ENCODE results near the gene HABP2.

DNA sequence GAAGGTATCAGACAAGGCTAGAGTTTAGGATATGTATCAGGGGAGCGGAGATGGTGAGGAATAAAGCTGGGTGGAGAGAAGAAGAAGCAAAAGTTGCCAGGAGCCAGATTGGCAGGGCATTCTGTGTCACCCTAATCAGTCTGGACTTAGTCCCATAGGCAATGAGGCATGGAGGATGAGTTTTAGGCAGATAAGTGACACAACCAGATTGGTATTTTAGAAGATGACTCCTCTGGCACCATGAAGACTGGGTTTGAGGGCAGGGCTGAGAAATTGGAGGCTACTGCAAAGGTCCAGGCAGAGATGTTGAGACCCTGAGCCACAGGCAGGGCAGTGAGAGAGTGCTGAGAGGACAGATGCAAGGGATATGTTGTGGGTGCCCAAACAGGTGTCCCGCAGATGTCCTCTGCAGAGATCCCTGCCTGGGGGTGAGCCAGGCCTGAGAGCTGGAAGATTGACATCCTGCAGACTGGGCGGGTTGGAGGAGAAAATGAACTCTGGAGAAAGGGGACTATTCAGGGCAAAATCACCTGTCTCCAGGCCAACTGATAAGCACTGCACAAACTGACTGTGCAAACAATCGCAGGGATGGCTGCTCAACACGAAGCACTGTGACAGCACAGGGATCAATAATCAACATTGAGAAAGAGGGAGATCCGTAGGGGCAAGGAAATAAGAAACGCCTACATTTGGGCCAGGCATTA is 11.9 kb upstream of the HABP2 start:
- TF ChIP-seq, protein P1, sequence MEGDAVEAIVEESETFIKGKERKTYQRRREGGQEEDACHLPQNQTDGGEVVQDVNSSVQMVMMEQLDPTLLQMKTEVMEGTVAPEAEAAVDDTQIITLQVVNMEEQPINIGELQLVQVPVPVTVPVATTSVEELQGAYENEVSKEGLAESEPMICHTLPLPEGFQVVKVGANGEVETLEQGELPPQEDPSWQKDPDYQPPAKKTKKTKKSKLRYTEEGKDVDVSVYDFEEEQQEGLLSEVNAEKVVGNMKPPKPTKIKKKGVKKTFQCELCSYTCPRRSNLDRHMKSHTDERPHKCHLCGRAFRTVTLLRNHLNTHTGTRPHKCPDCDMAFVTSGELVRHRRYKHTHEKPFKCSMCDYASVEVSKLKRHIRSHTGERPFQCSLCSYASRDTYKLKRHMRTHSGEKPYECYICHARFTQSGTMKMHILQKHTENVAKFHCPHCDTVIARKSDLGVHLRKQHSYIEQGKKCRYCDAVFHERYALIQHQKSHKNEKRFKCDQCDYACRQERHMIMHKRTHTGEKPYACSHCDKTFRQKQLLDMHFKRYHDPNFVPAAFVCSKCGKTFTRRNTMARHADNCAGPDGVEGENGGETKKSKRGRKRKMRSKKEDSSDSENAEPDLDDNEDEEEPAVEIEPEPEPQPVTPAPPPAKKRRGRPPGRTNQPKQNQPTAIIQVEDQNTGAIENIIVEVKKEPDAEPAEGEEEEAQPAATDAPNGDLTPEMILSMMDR (IDR thresholded peaks at IDR 0.05; ENCODE audit: poor library complexity): no peak
- TF ChIP-seq EZH2 (IDR thresholded peaks at IDR 0.05; ENCODE audit: borderline replicate concordance) (no peak), EZH2phosphoT487 (IDR thresholded peaks at IDR 0.05; ENCODE audit: low read depth, severe bottlenecking, unreplicated experiment) (no peak)
